NT2/D1 (cell line): Measurements from ENCODE around the gene PA2G4.

ENCODE experiments used
- SUZ12 ChIP-seq: IDR thresholded peaks from 2 replicates; pipeline ENCODE4 v1.6.1; 2011; ENCODE audit not compliant: insufficient read length, insufficient read depth; ENCODE audit errors: extremely low read depth
- YY1 ChIP-seq: IDR thresholded peaks from 2 replicates; pipeline ENCODE4 v1.6.1; 2011; ENCODE audit not compliant: insufficient read length, insufficient read depth
- ZNF274 ChIP-seq: IDR thresholded peaks from 2 replicates; pipeline ENCODE4 v1.6.1; 2011; ENCODE audit warnings: mild to moderate bottlenecking, low read depth, low read length

DNA sequence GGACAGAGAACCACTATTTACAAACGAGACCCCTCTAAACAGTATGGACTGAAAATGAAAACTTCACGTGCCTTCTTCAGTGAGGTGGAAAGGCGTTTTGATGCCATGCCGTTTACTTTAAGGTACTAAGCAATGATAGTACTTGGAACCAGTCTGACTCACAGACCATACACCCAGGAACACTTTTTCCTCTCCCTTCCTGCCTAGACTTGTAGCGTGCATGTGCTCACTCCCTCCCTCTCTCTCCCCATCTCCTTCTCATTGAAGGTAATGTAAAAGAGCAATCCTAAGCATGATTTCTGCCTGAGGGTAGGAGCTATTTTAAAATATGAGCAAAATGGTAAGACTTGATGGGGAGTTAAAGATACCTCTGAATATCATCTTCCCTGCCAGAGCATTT lies 6.2 kb downstream of the PA2G4 start:
- TF ChIP-seq YY1 (no peak), ZNF274 (no peak), SUZ12 (no peak)
